B cell (primary cell): ENCODE data around the gene VWA1. TPM values are rescaled to one million over a fixed set of nuclear protein-coding genes. Genes with fewer than 3 reads are reported as not detected.
"Not testable (repeated sequence)": the region's sequence is repeated elsewhere in the genome, so short reads cannot be mapped to it uniquely, and the experiment has no call there.

ENCODE experiments used
- ATAC-seq: fragments of 200-7000 bp; cut with Tn5 transposase; one replicate; pipeline ENCODE4 v1.10.0; 2021; ENCODE audit warnings: low read depth, mild to moderate bottlenecking, moderate number of reproducible peaks, moderate library complexity
- CTCF ChIA-PET: fragments of 350-600 bp; sonication (Branson Sonifier 250); formaldehyde crosslinking; loops from one replicate; lab custom pipeline; 2021; ENCODE audit warnings: antibody characterized with exemption, inconsistent platforms; lab: Charles Lee
- POLR2A ChIA-PET: fragments of 350-600 bp; sonication (Branson Sonifier 250); formaldehyde crosslinking; loops from one replicate; lab custom pipeline; 2021; ENCODE audit warnings: antibody characterized with exemption; lab: Charles Lee
- DNase-seq: peaks from one replicate; pipeline ENCODE4 v3.0.0; 2013
- H2AFZ ChIP-seq: 2 replicates; pipeline ENCODE4 v1.6.1; 2012; ENCODE audit warnings: mild to moderate bottlenecking, low read depth, low read length; ENCODE audit not compliant: insufficient read depth, poor library complexity, severe bottlenecking
- H3K27ac ChIP-seq, 2 donors: 1 replicate in 1 of 2; 2 replicates in 1 of 2; pipeline ENCODE4 v1.5.1; 2012 to 2013; ENCODE audit warnings: low read length in 2 of 2, mild to moderate bottlenecking in 2 of 2, moderate library complexity in 1 of 2
- H3K27me3 ChIP-seq, 4 experiments: fragments of 200-600 bp in 1 of 4; sonication (generic) in 1 of 4; replicated peaks in 1 of 4; 1 replicate in 2 of 4; 2 replicates in 2 of 4; pipeline versions ENCODE4 v1.6.1 to v1.7.0; 2013 to 2016; ENCODE audit warnings: low read length in 3 of 4, mild to moderate bottlenecking in 2 of 4, mixed read lengths in 1 of 4, moderate library complexity in 1 of 4; ENCODE audit not compliant: insufficient read depth in 4 of 4, control insufficient read depth in 3 of 4; ENCODE audit errors: control extremely low read depth in 1 of 4
- H3K36me3 ChIP-seq, 2 experiments: replicated peaks in 1 of 2; 1 replicate in 1 of 2; 2 replicates in 1 of 2; pipeline versions ENCODE4 v1.6.1 to v1.7.1; 2013; ENCODE audit warnings: low read length in 1 of 2; ENCODE audit not compliant: insufficient read depth in 2 of 2, control insufficient read depth in 1 of 2; ENCODE audit errors: control extremely low read depth in 1 of 2, extremely low read depth in 1 of 2
- H3K4me1 ChIP-seq, 2 donors: fragments of 200-600 bp in 1 of 2; sonication (generic) in 1 of 2; 1 replicate in 1 of 2; 2 replicates in 1 of 2; pipeline versions ENCODE4 v1.5.1 to v1.6.1; 2013 to 2017; ENCODE audit warnings: low read length in 2 of 2; ENCODE audit not compliant: control insufficient read depth in 2 of 2, insufficient read depth in 2 of 2
- H3K4me2 ChIP-seq: replicated peaks from 2 replicates; pipeline ENCODE3; 2012; ENCODE audit warnings: mild to moderate bottlenecking, low read depth, low read length; ENCODE audit not compliant: poor library complexity, severe bottlenecking
- H3K4me3 ChIP-seq, 5 experiments: fragments of 200-600 bp in 1 of 5; sonication (generic) in 1 of 5; 1 replicate in 3 of 5; 2 replicates in 2 of 5; pipeline versions ENCODE4 v1.5.1 to v1.7.0; 2011 to 2016; ENCODE audit warnings: low read length in 4 of 5, mild to moderate bottlenecking in 4 of 5, low read depth in 2 of 5, control low read depth in 1 of 5, moderate library complexity in 1 of 5; ENCODE audit not compliant: insufficient read depth in 1 of 5; ENCODE audit errors: control extremely low read depth in 1 of 5, extremely low read depth in 1 of 5
- H3K79me2 ChIP-seq: fragments of 200-600 bp; sonication (generic); one replicate; pipeline ENCODE4 v1.6.0; 2016; ENCODE audit warnings: low read length; ENCODE audit not compliant: control insufficient read depth, insufficient read depth
- H3K9ac ChIP-seq: fragments of 200-600 bp; sonication (generic); 2 replicates; pipeline ENCODE4 v1.6.1; 2017; ENCODE audit warnings: mild to moderate bottlenecking, low read length, moderate library complexity
- H3K9me3 ChIP-seq, 3 donors: one replicate each; pipeline versions ENCODE4 v1.6.1 to v1.7.1; 2013; ENCODE audit warnings: low read length in 2 of 3; ENCODE audit not compliant: control insufficient read depth in 2 of 3, insufficient read depth in 1 of 3; ENCODE audit errors: control extremely low read depth in 1 of 3
- H4K20me1 ChIP-seq: 2 replicates; pipeline ENCODE4 v1.6.0; 2012; ENCODE audit warnings: mild to moderate bottlenecking, low read length; ENCODE audit not compliant: insufficient read depth, control insufficient read depth, poor library complexity, severe bottlenecking
- H3K27ac Mint-ChIP-seq: one replicate; pipeline ENCODE4 v1.8.0; 2021; ENCODE audit warnings: mixed read lengths
- H3K27me3 Mint-ChIP-seq: one replicate; pipeline ENCODE4 v1.8.0; 2021; ENCODE audit warnings: mixed read lengths
- H3K4me1 Mint-ChIP-seq: one replicate; pipeline ENCODE4 v1.8.0; 2021; ENCODE audit warnings: mixed read lengths
- H3K4me3 Mint-ChIP-seq: one replicate; pipeline ENCODE4 v1.8.0; 2021; ENCODE audit warnings: mixed read lengths
- H3K9me3 Mint-ChIP-seq: one replicate; pipeline ENCODE4 v1.8.0; 2022; ENCODE audit warnings: mixed read lengths; ENCODE audit not compliant: insufficient read depth
- EZH2 ChIP-seq: IDR thresholded peaks from 2 replicates; pipeline ENCODE4 v1.6.1; 2012; ENCODE audit warnings: borderline replicate concordance, low read depth, mild to moderate bottlenecking, moderate library complexity, low read length; ENCODE audit not compliant: insufficient read depth, poor library complexity, severe bottlenecking
- WGBS: methylation state at CpG from one replicate; pipeline ENCODE4 v1.1.5; 2013; ENCODE audit warnings: missing lambda C conversion rate; ENCODE audit not compliant: insufficient coverage; 5-methylcytosine and 5-hydroxymethylcytosine counted together
- intact Hi-C: fragments of 100-400 bp; cut with micrococcal nuclease; formaldehyde crosslinking; loops from one replicate; pipeline ENCODE4 v1.10.0; 2022
- polyA plus RNA-seq: library from polyadenylated mRNA; depleted of rRNA; stranded (reverse); fragments of >200 nt; gene quantifications from 2 replicates; pipeline ENCODE4 v1.2.3, GENCODE V29; 2012
- total RNA-seq, 2 donors: library from RNA; stranded (reverse); fragments of 120-200 nt in 1 of 2; gene quantifications; 1 replicate in 1 of 2; 2 replicates in 1 of 2; pipeline versions ENCODE4 v1.2.3 to v1.2.4, GENCODE V29; 2013 to 2022
- TF ChIP-seq, protein P1 (sequence below): fragments of 200-600 bp; IDR thresholded peaks from one replicate; pipeline ENCODE4 v1.8.0; 2022; ENCODE audit warnings: antibody characterized with exemption, mild to moderate bottlenecking

VWA1 gene
- total and polyA plus RNA-seq, 2 donors (not counting 1 experiment from before 2014, with no cell fraction given): 0.09 TPM; not detected in 1

DNA sequence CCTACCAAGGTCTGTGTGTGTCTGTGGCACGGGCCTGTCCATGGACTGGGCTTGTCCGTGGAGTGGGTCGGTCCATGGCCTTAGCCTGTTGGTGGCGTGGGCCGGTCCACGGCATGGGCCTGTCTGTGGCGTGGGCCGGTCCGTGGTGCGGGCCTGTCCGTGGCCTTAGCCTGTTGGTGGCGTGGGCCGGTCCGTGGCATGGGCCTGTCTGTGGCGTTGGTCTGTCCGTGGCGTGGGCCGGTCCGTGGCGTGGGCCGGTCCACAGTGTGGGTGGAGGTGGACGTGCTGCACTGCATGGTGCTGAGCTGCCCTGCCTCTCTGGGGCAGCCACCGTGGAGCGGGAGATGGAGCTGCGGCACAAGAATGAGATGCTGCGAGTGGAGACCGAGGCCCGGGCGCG lies 46.3 kb downstream of the VWA1 start:
- H3K4me1 ChIP-seq, H3K9ac ChIP-seq, H2AFZ ChIP-seq, H3K4me2 ChIP-seq, DNase-seq, H3K9me3 Mint-ChIP-seq, H4K20me1 ChIP-seq, CTCF ChIA-PET, H3K9me3 ChIP-seq, ATAC-seq, H3K4me3 Mint-ChIP-seq, intact Hi-C loops, H3K4me3 ChIP-seq, POLR2A ChIA-PET, H3K27me3 Mint-ChIP-seq, H3K4me1 Mint-ChIP-seq, H3K27me3 ChIP-seq, H3K27ac ChIP-seq, H3K27ac Mint-ChIP-seq: not testable (repeated sequence)
- Histone ChIP-seq H3K36me3 (peaks cover 0 to 37% of the 10 kb centered on the region in 2 experiments), H3K79me2 (peaks cover 24% of the 10 kb centered on the region)
- WGBS: 95% methylated on average over 18 of the region's 30 CpGs

DNA sequence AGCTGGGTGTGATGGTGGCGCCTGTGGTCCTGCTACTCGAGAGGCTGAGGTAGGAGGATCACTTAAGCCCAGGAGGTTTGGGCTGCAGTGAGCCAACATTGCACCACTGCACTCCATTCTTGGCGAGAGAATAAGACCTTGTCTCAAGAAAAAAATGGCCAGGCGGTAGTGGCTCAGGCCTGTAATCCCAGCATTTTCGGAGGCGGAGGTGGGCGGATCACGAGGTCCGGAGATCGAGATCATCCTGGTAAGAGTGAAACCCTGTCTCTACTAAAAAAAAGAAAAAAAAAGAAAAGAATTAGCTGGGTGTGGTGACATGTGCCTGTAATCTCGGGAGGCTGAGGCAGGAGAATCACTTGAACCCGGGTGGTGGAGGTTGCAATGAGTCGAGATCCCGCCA lies 47.4 kb downstream of the VWA1 start:
- no peak overlapping the region for H3K27ac ChIP-seq
- H3K4me2 ChIP-seq: no peak overlapping the region
- no peak overlapping the region for H2AFZ ChIP-seq
- no peak overlapping the region for H3K27ac Mint-ChIP-seq
- H4K20me1 ChIP-seq: peaks cover 5% of the 10 kb centered on the region
- POLR2A ChIA-PET: no interaction called here
- H3K9ac ChIP-seq: no peak overlapping the region
- intact Hi-C loops: no loop called here
- H3K4me3 ChIP-seq: no peak overlapping the region
- peaks cover 16% of the 10 kb centered on the region for H3K79me2 ChIP-seq
- H3K27me3 Mint-ChIP-seq: no peaks in the 10 kb centered on the region
- CTCF ChIA-PET: no interaction called here
- no peak for DNase-seq
- H3K9me3 Mint-ChIP-seq: no peaks in the 10 kb centered on the region
- peaks cover 0 to 32% of the 10 kb centered on the region in 2 experiments for H3K36me3 ChIP-seq
- no peak for ATAC-seq
- H3K4me3 Mint-ChIP-seq: no peak overlapping the region
- no peaks in the 10 kb centered on the region for H3K4me1 ChIP-seq
- no peaks in the 10 kb centered on the region for H3K9me3 ChIP-seq
- over 99% methylated on average over 9 of the region's 14 CpGs for WGBS
- TF ChIP-seq, protein P1, sequence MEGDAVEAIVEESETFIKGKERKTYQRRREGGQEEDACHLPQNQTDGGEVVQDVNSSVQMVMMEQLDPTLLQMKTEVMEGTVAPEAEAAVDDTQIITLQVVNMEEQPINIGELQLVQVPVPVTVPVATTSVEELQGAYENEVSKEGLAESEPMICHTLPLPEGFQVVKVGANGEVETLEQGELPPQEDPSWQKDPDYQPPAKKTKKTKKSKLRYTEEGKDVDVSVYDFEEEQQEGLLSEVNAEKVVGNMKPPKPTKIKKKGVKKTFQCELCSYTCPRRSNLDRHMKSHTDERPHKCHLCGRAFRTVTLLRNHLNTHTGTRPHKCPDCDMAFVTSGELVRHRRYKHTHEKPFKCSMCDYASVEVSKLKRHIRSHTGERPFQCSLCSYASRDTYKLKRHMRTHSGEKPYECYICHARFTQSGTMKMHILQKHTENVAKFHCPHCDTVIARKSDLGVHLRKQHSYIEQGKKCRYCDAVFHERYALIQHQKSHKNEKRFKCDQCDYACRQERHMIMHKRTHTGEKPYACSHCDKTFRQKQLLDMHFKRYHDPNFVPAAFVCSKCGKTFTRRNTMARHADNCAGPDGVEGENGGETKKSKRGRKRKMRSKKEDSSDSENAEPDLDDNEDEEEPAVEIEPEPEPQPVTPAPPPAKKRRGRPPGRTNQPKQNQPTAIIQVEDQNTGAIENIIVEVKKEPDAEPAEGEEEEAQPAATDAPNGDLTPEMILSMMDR: no peak
- no peak for TF ChIP-seq EZH2
- no peaks in the 10 kb centered on the region for H3K4me1 Mint-ChIP-seq
- no peaks in the 10 kb centered on the region for H3K27me3 ChIP-seq
